Activated naive CD4-positive, alpha-beta T cell treated with Interleukin-2 at 50 U/mL for 16 hours (primary cell): Measurements from ENCODE around the gene MAP3K10.

Source experiments
- DNase-seq: peaks from one replicate; pipeline ENCODE4 v3.0.0-alpha.2; 2020

MAP3K10 gene

GRCh38 chr19:40175820-40176219 lies 15.4 kb upstream of the MAP3K10 start:
- DNase-seq: no peak

DNA sequence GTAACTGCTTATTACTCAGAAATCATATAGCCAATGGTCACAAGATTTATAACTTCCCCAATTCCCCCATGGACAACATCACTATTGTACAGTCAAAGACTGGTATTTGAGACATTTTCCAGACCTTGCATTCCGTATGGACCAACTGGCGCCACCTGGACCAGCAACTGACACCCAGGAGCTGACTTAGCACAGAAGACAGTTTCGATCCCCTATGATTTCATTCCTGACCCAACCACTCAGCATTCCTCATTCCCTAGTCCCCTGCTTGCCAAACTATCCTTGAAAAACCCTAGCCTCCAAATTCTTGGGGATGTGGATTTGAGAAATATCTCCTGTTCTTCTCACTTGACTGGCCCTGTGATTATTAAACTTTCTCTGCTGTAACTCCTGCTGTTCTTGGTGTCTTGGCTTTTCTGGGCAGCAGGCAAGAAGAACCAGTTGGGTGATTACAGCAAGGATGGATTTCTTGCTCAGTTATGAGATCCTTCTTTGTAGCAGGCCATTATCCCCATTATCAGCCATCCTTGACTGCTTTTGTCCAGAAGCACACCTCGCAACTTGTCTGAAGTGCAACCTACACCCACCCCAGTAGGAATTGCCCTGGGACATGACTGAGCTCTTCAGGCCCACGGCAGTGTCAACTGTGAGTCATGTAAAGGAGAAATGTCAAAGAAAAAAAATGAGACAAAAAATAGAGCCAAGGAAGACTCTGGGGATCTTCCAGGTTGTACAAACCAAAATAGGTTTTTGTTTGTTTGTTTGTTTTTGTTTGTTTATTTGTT lies 13.7 kb upstream of the MAP3K10 start:
- no peak for DNase-seq

- no peak for DNase-seq
Observed at GRCh38 chr19:40178756-40179155, 12.5 kb upstream of the MAP3K10 start.

DNA sequence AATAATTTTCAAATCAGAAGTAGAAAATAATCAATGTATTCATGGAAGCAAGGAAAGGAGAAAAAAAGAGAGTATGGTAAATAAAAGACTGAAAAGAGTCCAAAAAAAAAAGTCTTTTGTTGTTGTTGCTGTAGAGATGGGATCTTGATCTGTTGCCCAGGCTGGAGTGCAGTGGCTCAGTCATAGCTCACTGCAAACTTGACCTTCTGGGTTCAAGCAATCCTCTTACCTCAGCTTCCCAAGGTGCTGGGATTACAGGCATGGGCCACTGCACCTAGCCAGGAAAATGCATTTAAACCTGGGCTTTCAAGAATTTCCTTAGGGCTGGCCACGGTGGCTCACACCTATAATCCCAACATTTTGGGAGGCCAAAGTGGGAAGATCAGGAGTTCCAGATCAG lies 7.0 kb upstream of the MAP3K10 start:
- DNase-seq: no peak

- peak; percentile 4 for DNase-seq
Observed at GRCh38 chr19:40191836-40192646, 815 bp downstream of the MAP3K10 start.

- no peak for DNase-seq
Observed at GRCh38 chr19:40192758-40193586, 1.7 kb downstream of the MAP3K10 start.

DNA sequence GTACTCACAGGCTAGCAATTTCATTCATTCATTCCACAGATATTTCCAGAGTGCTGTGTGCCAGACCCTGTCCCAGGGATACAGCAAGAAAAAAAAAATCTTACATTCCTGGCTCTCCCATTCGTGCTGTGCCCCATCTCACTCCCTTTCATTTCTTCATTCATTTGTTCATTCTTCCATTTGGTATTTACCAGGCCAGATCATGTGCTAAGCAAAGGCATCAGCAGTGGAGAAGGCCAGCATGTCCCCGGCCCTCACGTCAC lies 2.3 kb downstream of the MAP3K10 start:
- no peak for DNase-seq

DNA sequence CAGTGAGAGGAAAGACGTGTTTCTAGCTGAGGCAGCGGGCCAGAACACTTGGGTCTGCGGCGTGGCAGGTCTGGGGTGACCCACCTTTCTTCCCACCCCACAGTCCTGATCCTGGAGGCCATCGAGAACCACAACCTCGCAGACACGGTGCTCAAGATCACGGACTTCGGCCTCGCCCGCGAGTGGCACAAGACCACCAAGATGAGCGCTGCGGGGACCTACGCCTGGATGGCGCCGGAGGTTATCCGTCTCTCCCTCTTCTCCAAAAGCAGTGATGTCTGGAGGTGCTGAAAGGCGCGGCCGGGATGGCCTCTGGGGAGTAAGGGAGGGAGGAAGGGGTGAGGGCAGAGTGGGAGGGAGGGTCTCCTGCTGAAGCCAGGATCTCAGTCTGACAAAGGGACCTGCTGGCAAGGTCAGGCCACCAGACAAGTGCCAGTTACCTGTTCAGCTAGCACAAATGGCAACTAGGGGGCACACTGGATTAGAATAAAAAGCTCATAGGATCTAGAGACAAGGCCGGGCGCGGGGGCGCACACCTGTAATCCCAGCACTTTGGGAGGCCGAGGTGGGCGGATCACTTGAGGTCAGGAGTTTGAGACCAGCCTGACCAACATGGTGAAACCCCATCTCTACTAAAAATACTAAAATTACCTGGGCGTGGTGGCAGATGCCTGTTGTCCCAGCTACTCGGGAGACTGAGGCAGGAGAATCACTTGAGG lies 7.2 kb downstream of the MAP3K10 start:
- no peak for DNase-seq

- no peak for DNase-seq
Observed at GRCh38 chr19:40200341-40201099, 9.3 kb downstream of the MAP3K10 start.

- DNase-seq: no peak
Observed at GRCh38 chr19:40204381-40204780, 13.2 kb downstream of the MAP3K10 start.

GRCh38 chr19:40205760-40206159 lies 14.5 kb downstream of the MAP3K10 start:
- DNase-seq: no peak

- no peak for DNase-seq
Observed at GRCh38 chr19:40208602-40209001, 17.4 kb downstream of the MAP3K10 start.

- DNase-seq: no peak
Observed at GRCh38 chr19:40210889-40211288, 19.7 kb downstream of the MAP3K10 start.

DNA sequence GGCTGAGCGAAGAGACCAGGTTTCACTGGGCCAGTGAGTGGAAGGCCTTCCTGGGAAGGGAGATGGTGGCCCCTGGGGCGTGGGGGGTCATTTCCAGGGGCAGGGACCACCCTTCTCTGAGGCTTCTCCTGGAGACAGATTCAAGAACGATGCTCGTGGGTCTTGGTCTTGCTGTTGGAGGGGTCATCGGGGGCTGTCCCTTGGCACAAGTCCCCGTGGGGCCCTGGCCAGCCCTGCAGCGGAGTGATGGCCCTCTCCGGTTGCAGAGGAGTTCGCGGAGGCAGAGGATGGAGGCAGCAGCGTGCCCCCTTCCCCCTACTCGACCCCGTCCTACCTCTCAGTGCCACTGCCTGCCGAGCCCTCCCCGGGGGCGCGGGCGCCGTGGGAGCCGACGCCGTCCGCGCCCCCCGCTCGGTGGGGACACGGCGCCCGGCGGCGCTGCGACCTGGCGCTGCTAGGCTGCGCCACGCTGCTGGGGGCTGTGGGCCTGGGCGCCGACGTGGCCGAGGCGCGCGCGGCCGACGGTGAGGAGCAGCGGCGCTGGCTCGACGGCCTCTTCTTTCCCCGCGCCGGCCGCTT lies 22.1 kb downstream of the MAP3K10 start:
- no peak for DNase-seq

GRCh38 chr19:40213882-40214570 lies 22.8 kb downstream of the MAP3K10 start:
- no peak for DNase-seq

- DNase-seq: no peak
Observed at GRCh38 chr19:40214936-40215335, 23.7 kb downstream of the MAP3K10 start.

DNA sequence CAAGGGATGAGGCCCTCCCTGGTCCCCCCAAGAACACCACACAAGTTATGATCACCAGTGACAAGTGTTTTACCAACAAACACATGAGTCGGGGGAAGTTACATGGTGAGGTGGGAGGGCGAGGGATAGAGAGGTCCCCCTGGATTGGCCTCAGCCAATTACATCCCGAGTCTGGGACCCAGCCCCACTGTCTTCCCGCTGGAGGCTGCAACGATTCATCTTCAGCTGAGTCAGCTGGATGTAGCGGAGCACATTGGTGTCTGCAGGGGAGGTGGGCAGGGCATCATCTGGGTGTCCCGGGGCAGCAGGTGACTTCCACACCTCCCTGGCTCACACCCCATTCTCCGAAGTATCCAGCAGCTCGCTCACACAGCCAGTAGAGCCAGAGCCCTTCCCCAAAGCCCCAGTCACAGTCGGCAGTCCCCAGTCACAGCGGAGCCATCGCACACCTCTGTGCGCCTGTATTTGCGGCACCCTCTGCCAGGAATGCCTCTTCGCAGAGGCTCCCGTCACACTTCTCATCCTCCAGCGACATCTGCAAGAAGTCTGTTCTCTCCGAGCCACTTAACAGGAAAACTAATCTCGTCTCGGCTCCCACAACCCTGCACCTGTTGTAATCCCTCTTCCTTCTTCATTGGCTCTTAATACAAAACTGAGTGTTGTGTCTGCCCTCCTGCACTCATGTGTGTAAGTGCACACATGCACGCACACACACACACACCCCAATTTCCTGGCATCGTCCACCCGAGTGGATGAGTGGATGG lies 25.0 kb downstream of the MAP3K10 start:
- no peak for DNase-seq

GRCh38 chr19:40216777-40217026 lies 25.5 kb downstream of the MAP3K10 start:
- DNase-seq: no peak

DNA sequence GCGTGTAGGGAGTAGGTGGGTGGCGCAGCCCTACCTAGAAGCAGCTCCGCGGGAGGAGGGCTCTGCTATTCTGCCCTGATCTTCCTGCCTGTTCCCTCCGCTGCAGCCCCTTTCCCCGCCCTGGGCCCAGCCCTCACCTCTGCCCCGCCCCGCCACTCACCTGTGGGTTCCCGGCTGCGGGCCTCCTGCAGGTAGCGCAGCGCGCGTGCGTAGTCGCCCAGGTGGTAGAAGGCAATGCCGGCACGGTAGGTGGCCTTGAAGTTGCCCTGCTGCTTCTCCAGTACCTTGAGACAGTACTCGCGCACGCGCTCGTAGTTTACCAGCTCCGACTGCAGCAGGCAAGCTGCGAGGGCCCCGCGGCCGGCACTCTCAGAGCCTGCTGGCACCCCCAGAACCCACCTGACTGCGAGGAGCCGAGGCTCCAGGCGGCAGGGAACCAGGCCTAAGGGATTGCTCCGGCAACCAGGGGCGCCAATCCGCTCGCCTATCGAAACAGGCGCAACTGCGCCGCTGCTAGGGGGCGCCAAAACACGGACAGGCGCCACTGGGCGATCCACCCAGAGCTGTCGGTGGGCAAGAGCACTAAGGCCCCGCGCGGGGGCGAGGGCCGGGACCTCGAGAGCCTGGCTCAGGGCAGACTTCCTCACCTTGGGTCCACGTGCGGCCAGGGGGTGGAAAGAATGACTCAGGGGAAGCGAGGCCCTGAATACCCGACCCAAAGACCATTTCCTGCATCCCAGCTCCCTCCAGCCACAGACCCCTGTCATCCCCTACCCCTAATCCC lies 26.0 kb downstream of the MAP3K10 start:
- DNase-seq: no peak
